GM13976 (cell line): Measurements from ENCODE around the gene FZR1.
"Not testable (repeated sequence)": the region's sequence is repeated elsewhere in the genome, so short reads cannot be mapped to it uniquely, and the experiment has no call there.

ENCODE experiments used
- DNase-seq: peaks from one replicate; pipeline ENCODE4 v3.0.0; 2012; ENCODE audit warnings: low spot score
- CTCF ChIP-seq: IDR thresholded peaks from 2 replicates; pipeline ENCODE4 v1.5.1; 2012; ENCODE audit warnings: borderline replicate concordance, mild to moderate bottlenecking; ENCODE audit not compliant: insufficient read depth; ENCODE audit errors: extremely low read depth, missing control alignments, control extremely low read depth
- in situ Hi-C: fragments of 300-500 bp; cut with MboI; formaldehyde crosslinking; loops from one replicate; pipeline ENCODE4 v1.12.0; 2022; ENCODE audit warnings: low sequenced_read_pairs, mixed read lengths, inconsistent platforms; ENCODE audit not compliant: unreplicated experiment

FZR1 gene

GRCh38 chr19:3557461-3558248 lies 51.5 kb downstream of the FZR1 start, which contains the start of gene MFSD12:
Gene MFSD12, minus strand, starts transcription at chr19:3557586. Its CDS starts 183 bp downstream, at chr19:3557403.
- no peak for TF ChIP-seq CTCF
- in situ Hi-C loops = no loop called here
- DNase-seq = peak; percentile 100

GRCh38 chr19:3563709-3564524 lies 57.8 kb downstream of the FZR1 start:
- in situ Hi-C loops = no loop called here
- no peak for DNase-seq
- TF ChIP-seq CTCF = no peak

- no peak for DNase-seq
- no peak for TF ChIP-seq CTCF
- in situ Hi-C loops = no loop called here
These were observed 59.0 kb downstream of the FZR1 start for GRCh38 chr19:3565139-3565538.

GRCh38 chr19:3570042-3570441 lies 63.9 kb downstream of the FZR1 start:
- DNase-seq, in situ Hi-C loops: not testable (repeated sequence)

GRCh38 chr19:3570606-3571011 lies 64.5 kb downstream of the FZR1 start:
- TF ChIP-seq CTCF = no peak
- no peak for DNase-seq
- in situ Hi-C loops = no loop called here

GRCh38 chr19:3572132-3572854 lies 66.2 kb downstream of the FZR1 start:
- DNase-seq = peak; percentile 99
- no peak for TF ChIP-seq CTCF
- in situ Hi-C loops = no loop called here

- TF ChIP-seq CTCF = no peak
- in situ Hi-C loops = no loop called here
These were observed 66.7 kb downstream of the FZR1 start, which contains the start of gene HMG20B for GRCh38 chr19:3572855-3573161. Gene HMG20B, plus strand, starts transcription at chr19:3572944. Its CDS starts 366 bp downstream, at chr19:3573310.

More at GRCh38 chr19:3572855-3573161, 66.7 kb downstream of the FZR1 start, which contains the start of gene HMG20B:
- DNase-seq = no peak
